Smooth muscle cell (in vitro differentiated cells): ENCODE results near the gene GSAP. TPM values are rescaled to one million over a fixed set of nuclear protein-coding genes. Genes with fewer than 3 reads are reported as not detected.
"Not testable (repeated sequence)": the region's sequence is repeated elsewhere in the genome, so short reads cannot be mapped to it uniquely, and the experiment has no call there.

Experiments
- DNase-seq: peaks from one replicate; lab custom pipeline; 2025; ENCODE audit not compliant: unreplicated experiment; lab: John Stamatoyannopoulos, UW
- H2AFZ ChIP-seq: fragments of 200-600 bp; sonication (generic); 2 replicates; pipeline ENCODE4 v1.6.0; 2016; ENCODE audit warnings: antibody characterized with exemption, low read depth, mild to moderate bottlenecking
- H3F3A ChIP-seq: fragments of 200-600 bp; sonication (generic); 2 replicates; pipeline ENCODE4 v1.6.0; 2017; ENCODE audit warnings: antibody characterized with exemption, low read depth
- H3K27ac ChIP-seq: fragments of 200-600 bp; sonication (generic); 2 replicates; pipeline ENCODE4 v1.5.1; 2016; ENCODE audit warnings: low read depth, mild to moderate bottlenecking
- H3K27me3 ChIP-seq: fragments of 200-600 bp; sonication (generic); 2 replicates; pipeline ENCODE4 v1.6.1; 2016; ENCODE audit warnings: low read depth, mild to moderate bottlenecking
- H3K36me3 ChIP-seq: fragments of 200-600 bp; sonication (generic); 2 replicates; pipeline ENCODE4 v1.5.1; 2016; ENCODE audit warnings: low read depth
- H3K4me1 ChIP-seq: fragments of 200-600 bp; sonication (generic); 2 replicates; pipeline ENCODE4 v1.5.1; 2016; ENCODE audit warnings: low read depth
- H3K4me2 ChIP-seq: fragments of 200-600 bp; sonication (generic); 2 replicates; pipeline ENCODE4 v1.6.0; 2016; ENCODE audit warnings: mild to moderate bottlenecking
- H3K4me3 ChIP-seq: fragments of 200-600 bp; sonication (generic); 2 replicates; pipeline ENCODE4 v1.5.1; 2016; ENCODE audit warnings: mild to moderate bottlenecking
- H3K79me2 ChIP-seq: fragments of 200-600 bp; sonication (generic); 2 replicates; pipeline ENCODE4 v1.6.0; 2016; ENCODE audit warnings: low read depth, mild to moderate bottlenecking
- H3K9ac ChIP-seq: fragments of 200-600 bp; sonication (generic); 2 replicates; pipeline ENCODE4 v1.6.0; 2016; ENCODE audit warnings: low read depth
- H3K9me3 ChIP-seq: fragments of 200-600 bp; sonication (generic); replicated peaks from 2 replicates; pipeline ENCODE4 v1.5.1; 2016; ENCODE audit warnings: low read depth
- H4K20me1 ChIP-seq: fragments of 200-600 bp; sonication (generic); 2 replicates; pipeline ENCODE4 v1.6.0; 2016; ENCODE audit warnings: low read depth
- WGBS: methylation state at CpG from one replicate; pipeline ENCODE4 v1.1.7; 2016; ENCODE audit warnings: low lambda C conversion rate; 5-methylcytosine and 5-hydroxymethylcytosine counted together
- polyA plus RNA-seq: library from polyadenylated mRNA; unstranded; fragments of >200 nt; fragmentation: Nextera tagmentation; extraction: Ambion mirVana; gene quantifications from 2 replicates; pipeline ENCODE4 v1.2.1, GENCODE V29; 2016
- total RNA-seq: library from RNA; depleted of rRNA; stranded (reverse); fragments of >200 nt; gene quantifications from 2 replicates; pipeline ENCODE4 v1.2.3, GENCODE V29; 2014
- TF ChIP-seq, protein P1 (sequence below): fragments of 200-600 bp; sonication (generic); IDR thresholded peaks from 2 replicates; pipeline ENCODE4 v1.5.1; 2017; ENCODE audit warnings: borderline replicate concordance, mild to moderate bottlenecking, antibody characterized with exemption; ENCODE audit not compliant: insufficient read depth, poor library complexity, severe bottlenecking

GSAP gene
- total and polyA plus RNA-seq, 2 experiments from 2014 or later, result 0.45 to 0.94 TPM

DNA sequence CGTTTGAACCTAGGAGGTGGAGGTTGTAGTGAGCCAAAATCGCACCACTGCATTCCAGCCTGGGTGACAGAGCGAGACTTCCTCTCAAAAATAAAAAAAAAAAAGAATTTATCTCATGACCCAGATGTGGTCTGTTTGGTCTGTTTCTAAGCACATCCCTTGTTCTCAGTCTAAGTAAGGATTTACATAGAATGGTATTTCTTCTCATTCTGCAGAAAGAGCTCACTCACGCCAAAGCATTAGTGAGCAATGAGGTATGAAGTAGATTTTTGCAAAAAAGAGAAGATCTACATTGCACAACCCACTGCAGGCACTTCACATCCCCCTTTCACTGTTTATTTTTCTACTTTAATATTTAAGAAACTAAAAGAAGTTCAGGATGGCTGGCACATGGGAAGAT is 140.0 kb downstream of the GSAP start:
- Histone ChIP-seq H3K4me1 (no peaks in the 10 kb centered on the region), H3K27ac (no peak overlapping the region), H3K36me3 (no peaks in the 10 kb centered on the region), H3K9ac (no peak overlapping the region), H3K9me3 (no peaks in the 10 kb centered on the region), H3K4me3 (no peak overlapping the region), H3F3A (no peaks in the 10 kb centered on the region), H3K4me2 (no peak overlapping the region), H4K20me1 (no peaks in the 10 kb centered on the region), H3K27me3 (no peaks in the 10 kb centered on the region), H2AFZ (no peak overlapping the region), H3K79me2 (no peaks in the 10 kb centered on the region)
- no peak for DNase-seq
- TF ChIP-seq, protein P1, sequence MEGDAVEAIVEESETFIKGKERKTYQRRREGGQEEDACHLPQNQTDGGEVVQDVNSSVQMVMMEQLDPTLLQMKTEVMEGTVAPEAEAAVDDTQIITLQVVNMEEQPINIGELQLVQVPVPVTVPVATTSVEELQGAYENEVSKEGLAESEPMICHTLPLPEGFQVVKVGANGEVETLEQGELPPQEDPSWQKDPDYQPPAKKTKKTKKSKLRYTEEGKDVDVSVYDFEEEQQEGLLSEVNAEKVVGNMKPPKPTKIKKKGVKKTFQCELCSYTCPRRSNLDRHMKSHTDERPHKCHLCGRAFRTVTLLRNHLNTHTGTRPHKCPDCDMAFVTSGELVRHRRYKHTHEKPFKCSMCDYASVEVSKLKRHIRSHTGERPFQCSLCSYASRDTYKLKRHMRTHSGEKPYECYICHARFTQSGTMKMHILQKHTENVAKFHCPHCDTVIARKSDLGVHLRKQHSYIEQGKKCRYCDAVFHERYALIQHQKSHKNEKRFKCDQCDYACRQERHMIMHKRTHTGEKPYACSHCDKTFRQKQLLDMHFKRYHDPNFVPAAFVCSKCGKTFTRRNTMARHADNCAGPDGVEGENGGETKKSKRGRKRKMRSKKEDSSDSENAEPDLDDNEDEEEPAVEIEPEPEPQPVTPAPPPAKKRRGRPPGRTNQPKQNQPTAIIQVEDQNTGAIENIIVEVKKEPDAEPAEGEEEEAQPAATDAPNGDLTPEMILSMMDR, result no peak
- 67% methylated on average over 4 of the region's 4 CpGs for WGBS

DNA sequence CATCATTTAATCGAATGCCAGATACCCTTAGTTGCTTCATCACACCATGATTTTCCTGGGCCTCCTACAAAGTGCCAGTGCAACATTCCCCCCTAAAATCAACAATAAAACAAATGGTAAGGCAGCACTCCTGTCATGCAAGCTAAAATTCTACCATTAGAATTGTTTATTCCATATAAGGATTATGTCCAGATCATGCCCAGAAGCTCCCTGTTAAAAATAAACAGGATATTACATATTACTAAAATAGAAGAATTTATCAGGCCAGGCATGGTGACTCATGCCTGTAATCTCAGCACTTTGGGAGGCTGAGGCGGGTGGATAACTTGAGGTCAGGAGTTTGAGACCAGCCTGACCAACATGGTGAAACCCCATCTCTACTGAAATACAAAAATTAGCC is 140.5 kb downstream of the GSAP start:
- H3K4me3 ChIP-seq, H3K27me3 ChIP-seq, H3F3A ChIP-seq, H2AFZ ChIP-seq, H3K79me2 ChIP-seq, H3K9me3 ChIP-seq, H3K9ac ChIP-seq, DNase-seq, H3K27ac ChIP-seq, H4K20me1 ChIP-seq, H3K4me2 ChIP-seq, H3K36me3 ChIP-seq, H3K4me1 ChIP-seq: not testable (repeated sequence)
- WGBS, result 52% methylated on average over 2 of the region's 2 CpGs

DNA sequence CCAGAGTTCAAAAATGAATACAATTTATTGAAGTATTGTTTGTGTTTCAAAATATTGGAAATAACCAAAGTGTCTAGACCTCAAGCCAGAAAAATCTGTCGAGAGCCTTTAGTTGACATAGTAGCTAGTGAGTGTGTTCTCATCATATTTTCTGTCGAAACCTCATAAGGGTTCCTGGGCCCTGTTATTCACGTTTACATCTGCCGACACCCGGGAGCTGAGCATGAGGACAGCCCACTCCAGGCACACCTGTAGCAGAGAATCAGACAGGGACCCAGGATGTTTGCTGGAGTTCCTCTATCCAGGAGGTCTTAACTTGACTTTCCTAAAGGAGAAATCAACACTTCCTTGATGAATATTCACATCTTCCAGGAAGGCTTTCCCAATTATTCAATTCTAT is 144.4 kb downstream of the GSAP start:
- Histone ChIP-seq H4K20me1 (no peaks in the 10 kb centered on the region), H3K79me2 (no peaks in the 10 kb centered on the region), H3K9ac (no peak overlapping the region), H3K4me3 (no peak overlapping the region), H3K4me1 (no peaks in the 10 kb centered on the region), H3F3A (no peaks in the 10 kb centered on the region), H3K36me3 (no peaks in the 10 kb centered on the region), H3K4me2 (no peak overlapping the region), H3K27me3 (no peaks in the 10 kb centered on the region), H2AFZ (no peak overlapping the region), H3K9me3 (no peaks in the 10 kb centered on the region), H3K27ac (no peak overlapping the region)
- WGBS, result 90% methylated on average over 5 of the region's 5 CpGs
- TF ChIP-seq, protein P1, result no peak
- no peak for DNase-seq

DNA sequence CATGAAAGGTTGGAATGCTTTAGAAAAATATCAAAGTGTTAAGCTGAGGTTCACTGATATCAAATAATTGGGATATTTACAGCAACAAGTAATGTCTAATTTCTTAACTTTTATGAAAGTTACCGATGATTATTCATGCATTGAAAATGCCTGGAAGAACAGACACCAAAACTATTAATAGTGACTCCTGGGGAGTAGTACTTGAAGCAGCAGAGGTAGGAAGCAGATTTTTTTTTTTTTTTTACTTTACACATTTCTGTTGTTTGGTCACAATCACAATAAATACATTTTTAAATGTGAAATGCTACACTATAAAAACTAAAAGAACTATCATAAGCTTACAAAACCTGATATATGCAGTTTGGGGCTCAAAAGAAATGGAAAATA is 146.1 kb downstream of the GSAP start:
- no peaks in the 10 kb centered on the region for H3K79me2 ChIP-seq
- H3K36me3 ChIP-seq, result no peaks in the 10 kb centered on the region
- H3F3A ChIP-seq, result no peaks in the 10 kb centered on the region
- H3K4me2 ChIP-seq, result no peak overlapping the region
- TF ChIP-seq, protein P1, result no peak
- no peak overlapping the region for H2AFZ ChIP-seq
- no peaks in the 10 kb centered on the region for H4K20me1 ChIP-seq
- no peaks in the 10 kb centered on the region for H3K9me3 ChIP-seq
- no peak overlapping the region for H3K4me3 ChIP-seq
- H3K27ac ChIP-seq, result no peak overlapping the region
- H3K4me1 ChIP-seq, result no peaks in the 10 kb centered on the region
- no peaks in the 10 kb centered on the region for H3K27me3 ChIP-seq
- 94% methylated on average over 1 of the region's 1 CpG for WGBS
- no peak for DNase-seq
- no peak overlapping the region for H3K9ac ChIP-seq
